Skin of body (tissue), 2 donors: ENCODE measurements around the gene DNAJC8. TPM values are rescaled to one million over a fixed set of nuclear protein-coding genes. Genes with fewer than 3 reads are reported as not detected.

ENCODE experiments used
- DNase-seq: peaks from one replicate; lab custom pipeline; 2025; lab: John Stamatoyannopoulos, UW
- total RNA-seq: library from RNA; depleted of rRNA; stranded (reverse); fragments of >200 nt; gene quantifications from one replicate; pipeline ENCODE4 v1.2.3, GENCODE V29; 2014

Gene DNAJC8
- total RNA-seq, 1 donor from 2014 or later, result 31.5 TPM

DNA sequence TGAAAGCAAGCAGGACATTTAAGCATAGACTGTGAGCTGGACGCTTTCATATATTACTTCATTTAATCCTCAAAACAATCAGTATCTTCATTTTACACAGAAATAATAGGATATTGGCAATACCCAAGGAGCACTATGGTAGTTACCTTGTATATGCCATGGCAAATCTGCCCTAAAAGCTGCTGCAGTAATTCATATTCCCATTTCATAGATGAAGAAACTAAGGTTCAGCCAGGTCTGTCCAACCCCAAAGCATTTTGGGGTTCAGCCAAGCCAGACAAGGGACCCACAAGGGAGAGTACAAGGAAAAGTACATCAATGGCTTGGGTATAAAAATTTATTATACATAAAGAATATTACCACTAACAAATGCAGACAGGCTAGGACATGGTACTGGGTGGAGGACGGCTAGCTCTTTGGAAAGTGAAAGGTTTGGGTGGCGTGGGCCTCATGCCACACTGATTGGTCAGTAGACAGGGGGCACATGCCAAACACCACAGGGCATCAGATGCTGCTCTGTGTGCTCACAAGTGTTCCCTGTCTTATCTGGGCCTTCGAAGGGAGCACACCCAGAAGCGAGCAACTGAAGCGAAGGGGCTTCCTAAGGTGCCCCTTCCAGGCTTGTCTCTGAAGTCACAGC, 32.5 kb downstream of the DNAJC8 start:
- no peak for DNase-seq

- no peak for DNase-seq
Measured at GRCh38 chr1:28199328-28200233, 33.2 kb downstream of the DNAJC8 start.

DNA sequence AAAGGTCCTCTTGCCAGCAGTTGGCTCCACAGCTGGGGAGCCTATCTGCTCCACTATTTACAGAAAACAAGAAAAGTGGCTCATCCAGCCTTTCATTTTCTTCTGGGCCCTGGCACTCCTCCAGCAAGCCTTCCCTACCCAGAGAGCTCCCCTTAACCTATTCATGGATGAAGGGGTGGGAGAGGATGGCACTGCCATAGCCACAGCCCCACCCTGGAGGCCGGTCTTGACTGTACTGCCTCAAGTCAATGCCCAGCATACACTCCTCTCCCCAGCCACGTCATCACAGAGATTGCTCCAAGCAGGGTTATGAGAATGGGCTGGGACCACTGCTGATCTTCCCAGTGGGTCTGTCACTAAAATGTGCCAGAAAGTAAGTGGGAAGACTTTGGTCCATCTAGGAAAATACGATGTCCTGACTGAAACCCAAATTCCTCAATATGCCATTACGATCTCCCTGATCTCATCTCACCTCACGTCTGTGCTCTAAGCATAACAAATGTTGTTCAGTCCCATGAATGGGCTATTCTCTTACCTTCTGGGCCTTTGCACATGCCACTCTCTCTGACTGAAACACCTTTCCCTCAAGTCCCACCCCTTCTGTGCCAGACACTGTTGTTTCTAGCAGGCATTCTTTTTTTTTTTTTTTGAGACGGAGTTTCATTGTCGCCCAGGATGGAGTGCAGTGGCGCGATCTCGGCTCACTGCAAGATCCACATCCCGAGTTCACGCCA, 35.0 kb downstream of the DNAJC8 start:
- DNase-seq, result no peak

DNA sequence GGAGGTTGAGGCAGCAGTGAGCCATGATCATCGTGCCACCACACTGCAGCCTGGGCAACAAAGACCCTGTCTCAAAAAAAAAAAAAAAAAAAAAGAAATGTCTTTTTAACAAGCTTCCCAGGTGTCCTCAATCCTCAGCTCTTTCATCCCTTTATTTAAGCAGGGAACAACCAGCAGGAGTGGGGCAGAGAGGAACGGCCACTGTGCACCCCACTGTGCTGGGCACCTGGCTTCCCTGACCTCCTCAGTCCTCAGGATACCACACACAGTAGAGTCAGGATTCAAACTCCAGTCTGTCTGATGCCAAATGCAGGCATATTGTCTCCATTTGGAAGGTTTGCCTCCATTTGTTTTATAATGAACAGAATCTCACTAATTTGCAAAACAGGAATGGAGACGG, 36.5 kb downstream of the DNAJC8 start:
- no peak for DNase-seq

GRCh38 chr1:28195780-28196179, 37.0 kb downstream of the DNAJC8 start:
- DNase-seq, result no peak

GRCh38 chr1:28194326-28195035, 38.3 kb downstream of the DNAJC8 start:
- DNase-seq, result no peak

DNA sequence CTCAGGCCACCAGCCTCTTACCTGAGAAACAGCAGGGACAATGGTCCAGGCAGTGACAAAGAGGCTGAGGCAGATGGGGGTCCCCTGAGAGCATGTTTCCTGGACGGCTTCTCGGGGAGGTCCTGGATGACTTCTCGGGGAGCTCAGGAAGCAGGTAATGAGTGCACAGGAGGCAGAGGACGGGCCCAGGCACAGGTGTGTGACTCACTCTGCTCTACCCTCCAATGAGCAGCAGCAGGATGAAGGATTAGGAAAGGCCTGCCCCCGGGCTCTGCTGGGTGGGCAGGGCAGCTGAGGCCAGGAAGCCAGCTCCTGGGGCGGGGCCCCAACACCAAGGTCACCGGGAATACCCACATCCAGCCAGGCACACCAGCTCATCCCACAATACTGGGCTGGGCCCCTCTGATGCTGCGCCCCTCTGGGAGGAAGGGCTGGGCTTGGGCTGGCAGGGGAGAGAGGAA, 39.1 kb downstream of the DNAJC8 start:
- DNase-seq, result no peak

GRCh38 chr1:28190996-28191645, 41.7 kb downstream of the DNAJC8 start:
- DNase-seq, result no peak

DNA sequence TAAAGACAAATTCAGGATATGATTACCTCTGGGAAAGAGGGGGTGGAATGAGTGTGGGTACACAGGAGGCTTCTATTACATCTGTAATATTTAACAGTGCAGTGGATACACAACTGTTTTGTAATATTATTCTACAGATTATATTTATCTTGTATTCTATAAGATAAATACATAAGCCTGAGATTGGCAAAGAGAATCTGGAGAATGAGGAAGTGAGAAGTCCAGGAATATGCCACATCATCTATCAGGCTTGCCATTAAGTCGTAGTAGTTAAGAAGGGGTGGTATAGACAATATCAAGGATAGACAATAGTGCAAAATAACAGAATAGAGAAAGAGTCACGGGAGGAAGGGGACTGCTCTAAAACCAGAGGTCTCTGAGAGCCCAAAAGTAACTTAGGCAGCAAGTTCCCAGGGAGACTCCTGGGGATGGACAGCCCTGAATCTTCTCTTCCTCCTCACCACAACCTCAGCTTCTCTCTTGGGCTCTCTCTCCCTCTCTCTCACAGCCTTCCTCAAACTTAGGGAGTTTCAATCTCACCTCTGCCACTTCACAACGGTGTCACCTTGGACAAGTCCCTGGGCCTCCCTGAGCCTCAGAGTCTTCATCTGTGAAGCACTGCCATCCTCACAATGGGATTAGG, 42.4 kb downstream of the DNAJC8 start:
- no peak for DNase-seq

GRCh38 chr1:28185071-28185470, 47.8 kb downstream of the DNAJC8 start:
- no peak for DNase-seq

DNA sequence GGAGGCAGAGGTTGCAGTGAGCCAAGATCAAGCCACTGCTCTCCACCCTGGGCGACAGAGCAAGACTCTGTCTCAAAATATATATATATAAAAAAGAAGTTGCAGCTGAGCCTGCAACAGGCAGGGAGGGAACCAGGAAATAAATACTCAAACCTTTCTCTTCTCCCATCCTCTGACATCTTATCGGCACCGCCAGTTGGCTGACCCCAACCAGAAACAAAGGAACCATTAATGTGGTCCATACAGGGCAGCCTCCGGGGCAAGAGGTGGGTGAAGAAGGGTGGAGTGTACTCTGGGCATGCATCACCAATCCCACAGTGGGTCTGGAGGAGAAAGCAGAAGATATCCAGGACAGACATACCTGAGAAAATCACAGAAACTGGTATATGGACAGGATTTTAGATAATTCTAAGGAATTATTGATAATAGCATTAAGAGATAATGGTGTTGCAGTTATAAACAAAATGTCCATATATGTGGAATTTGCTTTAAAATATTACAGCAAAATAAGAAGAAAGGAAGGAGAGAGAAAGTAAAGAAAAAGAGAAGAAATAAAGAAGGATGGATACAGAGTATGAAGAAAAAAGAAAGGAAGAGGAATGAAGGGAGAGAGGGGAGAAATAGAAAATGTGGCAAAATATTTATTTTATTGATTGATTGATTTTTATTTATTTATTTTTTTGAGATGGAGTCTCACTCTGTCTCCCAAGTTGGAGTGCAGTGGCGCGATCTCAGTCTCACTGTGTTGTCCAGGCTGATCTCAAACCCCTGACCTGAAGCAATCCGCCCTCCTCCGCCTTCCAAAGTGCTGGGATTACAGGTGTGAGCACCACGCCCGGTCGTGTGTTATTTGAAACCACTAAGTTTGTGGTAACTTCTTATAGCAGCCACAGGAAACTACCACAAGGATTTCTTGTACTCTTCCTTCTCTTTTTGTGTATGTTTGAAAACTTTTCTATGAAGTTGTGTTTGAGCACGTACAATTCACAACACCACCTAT, 52.2 kb downstream of the DNAJC8 start:
- DNase-seq, result no peak

DNA sequence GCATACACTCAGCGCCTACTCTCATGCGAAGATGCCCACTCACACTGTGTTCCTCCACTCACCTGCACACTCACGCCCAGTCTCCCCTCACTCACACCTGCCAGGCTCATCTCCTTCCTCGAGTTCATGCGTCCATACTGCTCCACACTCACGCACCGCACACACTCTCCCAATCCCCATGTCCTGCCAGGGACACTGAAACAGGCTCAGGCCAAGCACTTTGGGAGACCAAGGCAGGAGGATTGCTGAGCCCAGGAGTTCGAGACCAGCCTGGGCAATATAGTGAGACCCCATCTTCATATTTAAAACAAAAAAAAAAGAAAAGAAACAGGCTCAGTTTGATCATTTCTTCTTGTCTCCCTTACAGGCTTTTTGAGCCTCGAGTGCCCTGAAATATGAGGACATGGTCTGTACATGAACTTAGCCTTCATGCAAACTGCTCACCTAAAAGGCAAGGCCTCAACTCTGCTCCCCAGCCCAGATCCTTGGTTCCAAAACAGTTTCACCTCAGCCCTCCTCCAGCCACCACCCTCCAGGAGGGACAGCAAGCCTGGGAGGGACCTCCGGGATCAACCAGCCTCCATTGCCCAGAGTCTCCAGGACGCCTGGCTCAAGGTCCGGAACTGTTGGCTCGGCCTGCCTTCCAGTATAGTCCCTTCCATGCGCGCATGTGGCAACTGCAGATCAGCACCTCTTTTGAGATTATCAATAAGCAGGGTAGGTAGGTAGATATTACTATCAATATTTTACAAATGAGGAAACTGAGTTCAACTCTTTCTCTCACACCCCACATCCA, 53.9 kb downstream of the DNAJC8 start:
- DNase-seq, result no peak

GRCh38 chr1:28176492-28177470, 56.0 kb downstream of the DNAJC8 start, which contains the start of gene PTAFR:
TSS of gene PTAFR (minus strand) at chr1:28176690. CDS start at chr1:28151021, 25,669 bp downstream.
- DNase-seq, result no peak

DNA sequence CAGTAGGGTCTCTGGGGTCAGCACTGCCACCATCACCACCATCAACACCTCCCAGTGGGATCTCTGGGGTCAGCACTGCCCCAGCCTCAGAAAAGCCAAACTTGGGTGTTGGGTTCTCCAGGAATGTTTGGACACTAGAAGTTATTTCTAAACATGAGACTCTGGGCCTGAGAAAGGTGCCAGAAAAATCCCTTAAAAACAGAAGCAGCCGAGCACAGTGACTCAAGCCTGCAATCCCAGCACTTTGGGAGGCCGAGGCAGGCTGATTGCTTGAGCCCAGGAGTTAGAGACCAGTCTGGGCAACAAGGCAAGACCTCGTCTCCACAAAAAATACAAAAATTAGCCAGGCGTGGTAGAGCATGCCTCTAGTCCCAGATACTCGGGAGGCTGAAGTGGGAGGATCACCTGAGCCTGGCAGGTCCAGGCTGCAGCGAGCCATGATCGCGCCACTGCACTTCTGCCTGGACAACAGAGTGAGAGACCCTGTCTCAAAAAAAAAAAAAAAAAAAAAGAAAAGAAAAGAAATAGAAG, 56.8 kb downstream of the DNAJC8 start:
- DNase-seq, result no peak

GRCh38 chr1:28173980-28174297, 58.9 kb downstream of the DNAJC8 start:
- no peak for DNase-seq

DNA sequence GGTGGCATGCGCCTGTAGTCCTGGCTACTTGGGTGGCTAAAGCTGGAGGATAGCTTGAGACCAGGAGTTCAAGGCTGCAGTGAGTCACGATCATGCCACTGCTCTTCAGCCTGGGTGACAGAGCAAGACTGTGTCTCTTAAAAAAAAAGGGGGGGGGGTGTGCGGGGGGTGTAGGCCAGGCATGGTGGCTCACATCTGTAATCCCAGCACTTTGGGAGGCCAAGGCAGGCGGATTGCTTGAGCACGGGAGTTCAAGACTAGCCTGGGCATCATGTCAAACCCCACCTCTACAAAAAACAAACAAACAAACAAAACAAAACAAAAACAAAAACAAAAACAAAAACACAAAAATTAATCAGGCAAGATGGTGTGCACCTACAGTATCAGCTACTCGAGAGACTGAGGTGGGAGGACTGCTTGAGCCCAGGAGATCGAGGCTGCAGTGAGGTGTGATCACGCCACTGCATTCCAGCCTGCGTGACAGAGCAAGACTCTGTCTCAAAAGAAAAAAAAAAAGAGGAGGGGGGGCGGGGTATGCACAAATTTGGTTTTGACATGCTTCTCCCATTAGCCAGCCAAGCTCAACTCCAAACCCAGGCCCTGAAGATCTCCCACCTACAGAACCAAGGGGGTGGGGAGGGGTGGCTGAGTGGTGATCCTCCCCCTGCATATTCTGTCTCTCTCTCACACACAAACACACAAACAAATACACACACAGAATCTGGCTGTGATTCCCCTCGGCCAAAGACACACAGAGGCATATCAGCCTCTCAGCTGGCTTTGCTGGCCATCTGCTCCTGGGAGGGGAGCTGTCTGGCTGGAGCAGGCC, 59.5 kb downstream of the DNAJC8 start:
- no peak for DNase-seq
